ENCODE data around the gene RAPGEF2. TPM values are rescaled to one million over a fixed set of nuclear protein-coding genes. Genes with fewer than 3 reads are reported as not detected.
A peak's percentile ranks its signal among the peaks of the same experiment; 100 is the strongest.

Gene RAPGEF2
- total and polyA plus RNA-seq, 2 donors (not counting 3 experiments of a cell fraction or from before 2014, with no cell fraction given), result 28.7 to 55.2 TPM

GRCh38 chr4:159107203-159107925 is 4.5 kb downstream of the RAPGEF2 start:
- BruUV-seq (replicated peaks), result no TSS peak
- Histone ChIP-seq H3K4me2 (ENCODE audit: insufficient read depth, low read length) (peak overlapping the region; percentile 91), H3K4me3 (replicated peaks in 1 of 3; ENCODE audit: insufficient read depth in 1 of 3, low read depth in 1 of 3, low read length in 3 of 3) (peak overlapping the region in 1 of 3 experiments; percentile 84), H2AFZ (ENCODE audit: low read depth, low read length) (no peak overlapping the region), H3K27me3 (ENCODE audit: control insufficient read depth in 2 of 2, insufficient read depth in 2 of 2, low read length in 2 of 2) (no peaks in the 10 kb centered on the region), H3K4me1 (ENCODE audit: control insufficient read depth, extremely low read depth, insufficient read depth, low read length) (peaks cover 30% of the 10 kb centered on the region), H3K36me3 (ENCODE audit: control insufficient read depth in 2 of 2, extremely low read depth in 1 of 2, insufficient read depth in 2 of 2, low read length in 2 of 2) (no peaks in the 10 kb centered on the region), H3K9me3 (replicated peaks; ENCODE audit: control insufficient read depth, insufficient read depth, low read length) (no peaks in the 10 kb centered on the region), H3K27ac (ENCODE audit: insufficient read depth, low read depth, low read length) (peak overlapping the region; percentile 96), H4K20me1 (replicated peaks; ENCODE audit: control insufficient read depth, extremely low read depth, insufficient read depth, low read length) (peaks cover 18% of the 10 kb centered on the region), H3K9me1 (replicated peaks; ENCODE audit: control insufficient read depth, extremely low read depth, insufficient read depth, low read length) (no peaks in the 10 kb centered on the region), H3K9ac (replicated peaks; ENCODE audit: extremely low read depth, insufficient read depth, low read length) (no peak overlapping the region), H3K79me2 (ENCODE audit: control insufficient read depth, insufficient read depth, low read length) (peaks cover 81% of the 10 kb centered on the region)
- POLR2A ChIA-PET, result no interaction called here
- DNase-seq (ENCODE audit: low read depth, low spot score) (peak; percentile 50), FAIRE-seq (peak; percentile 70)
- intact Hi-C loops (cut with micrococcal nuclease), result loop anchor here (1.0 kb wide), 1 partner anchor 10 kb away; no protein-coding TSS in a partner anchor
- CTCF ChIA-PET, result interaction anchor here (0.8 to 4.1 kb wide), 14 partner anchors 9 to 250 kb away, joined by 3 to 36 read pairs (median 4); no protein-coding TSS in a partner anchor
- TF ChIP-seq FOS (IDR thresholded peaks at IDR 0.05; ENCODE audit: borderline replicate concordance, insufficient read depth, low read length) (peak; percentile 59), GATA2 (IDR thresholded peaks at IDR 0.05; ENCODE audit: insufficient read depth, insufficient read length, low read depth, low read length) (no peak)
- dilution Hi-C loops (cut with MboI; ENCODE audit: extremely low pct_ligation_motif_present, low sequenced_read_pairs), result no loop called here

DNA sequence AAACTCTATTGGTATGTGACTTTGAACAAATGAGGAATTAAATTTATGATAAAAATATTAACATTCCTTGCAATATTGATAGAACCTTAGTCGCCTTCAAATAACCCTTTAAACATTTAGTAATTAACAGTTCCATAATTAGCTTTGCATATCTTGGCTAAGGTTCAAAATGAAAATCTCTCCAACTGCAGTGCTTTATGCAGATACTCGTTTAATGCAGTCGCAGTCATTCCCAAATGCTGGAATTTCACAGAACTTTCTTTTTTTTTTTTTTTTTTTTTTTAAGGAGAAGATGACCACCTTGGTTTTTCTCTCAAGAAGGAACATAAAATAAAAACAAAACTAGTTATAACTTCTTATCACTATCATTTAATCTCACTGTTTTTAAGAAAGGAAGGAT is 5.2 kb downstream of the RAPGEF2 start:
- TF ChIP-seq MAX (IDR thresholded peaks at IDR 0.05; ENCODE audit: insufficient read depth, insufficient read length) (no peak), POLR2AphosphoS5 (IDR thresholded peaks at IDR 0.05; ENCODE audit: insufficient read depth, low read depth, low read length) (no peak), JUN (IDR thresholded peaks at IDR 0.05; ENCODE audit: borderline replicate concordance, insufficient read depth, insufficient read length, low read depth) (no peak), EZH2 (IDR thresholded peaks at IDR 0.05; ENCODE audit: borderline replicate concordance, low read depth, low read length, severe bottlenecking) (no peak), MYC (IDR thresholded peaks at IDR 0.05; ENCODE audit: low read depth, low read length) (no peak), FOS (IDR thresholded peaks at IDR 0.05; ENCODE audit: borderline replicate concordance, insufficient read depth, low read length) (no peak)
- TF ChIP-seq, protein P1, sequence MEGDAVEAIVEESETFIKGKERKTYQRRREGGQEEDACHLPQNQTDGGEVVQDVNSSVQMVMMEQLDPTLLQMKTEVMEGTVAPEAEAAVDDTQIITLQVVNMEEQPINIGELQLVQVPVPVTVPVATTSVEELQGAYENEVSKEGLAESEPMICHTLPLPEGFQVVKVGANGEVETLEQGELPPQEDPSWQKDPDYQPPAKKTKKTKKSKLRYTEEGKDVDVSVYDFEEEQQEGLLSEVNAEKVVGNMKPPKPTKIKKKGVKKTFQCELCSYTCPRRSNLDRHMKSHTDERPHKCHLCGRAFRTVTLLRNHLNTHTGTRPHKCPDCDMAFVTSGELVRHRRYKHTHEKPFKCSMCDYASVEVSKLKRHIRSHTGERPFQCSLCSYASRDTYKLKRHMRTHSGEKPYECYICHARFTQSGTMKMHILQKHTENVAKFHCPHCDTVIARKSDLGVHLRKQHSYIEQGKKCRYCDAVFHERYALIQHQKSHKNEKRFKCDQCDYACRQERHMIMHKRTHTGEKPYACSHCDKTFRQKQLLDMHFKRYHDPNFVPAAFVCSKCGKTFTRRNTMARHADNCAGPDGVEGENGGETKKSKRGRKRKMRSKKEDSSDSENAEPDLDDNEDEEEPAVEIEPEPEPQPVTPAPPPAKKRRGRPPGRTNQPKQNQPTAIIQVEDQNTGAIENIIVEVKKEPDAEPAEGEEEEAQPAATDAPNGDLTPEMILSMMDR (IDR thresholded peaks at IDR 0.05; ENCODE audit: extremely low read depth in 1 of 2, insufficient read depth in 1 of 2, low read depth in 1 of 2, low read length in 2 of 2), result no peak
- Histone ChIP-seq H3K4me2 (ENCODE audit: insufficient read depth, low read length) (peak overlapping the region; percentile 91), H3K4me1 (ENCODE audit: control insufficient read depth, extremely low read depth, insufficient read depth, low read length) (peaks cover 29% of the 10 kb centered on the region), H3K27ac (ENCODE audit: insufficient read depth, low read depth, low read length) (no peak overlapping the region), H3K27me3 (ENCODE audit: control insufficient read depth in 2 of 2, insufficient read depth in 2 of 2, low read length in 2 of 2) (no peaks in the 10 kb centered on the region), H3K9me1 (replicated peaks; ENCODE audit: control insufficient read depth, extremely low read depth, insufficient read depth, low read length) (no peaks in the 10 kb centered on the region), H3K79me2 (ENCODE audit: control insufficient read depth, insufficient read depth, low read length) (peaks cover 88% of the 10 kb centered on the region), H3K36me3 (ENCODE audit: control insufficient read depth in 2 of 2, extremely low read depth in 1 of 2, insufficient read depth in 2 of 2, low read length in 2 of 2) (no peaks in the 10 kb centered on the region), H3K9me3 (replicated peaks; ENCODE audit: control insufficient read depth, insufficient read depth, low read length) (no peaks in the 10 kb centered on the region), H3K9ac (replicated peaks; ENCODE audit: extremely low read depth, insufficient read depth, low read length) (no peak overlapping the region), H3K4me3 (replicated peaks in 1 of 3; ENCODE audit: insufficient read depth in 1 of 3, low read depth in 1 of 3, low read length in 3 of 3) (no peak overlapping the region), H2AFZ (ENCODE audit: low read depth, low read length) (no peak overlapping the region), H4K20me1 (replicated peaks; ENCODE audit: control insufficient read depth, extremely low read depth, insufficient read depth, low read length) (peaks cover 18% of the 10 kb centered on the region)
- ChIA-PET CTCF (interaction anchor here (0.9 to 4.1 kb wide), 10 partner anchors 8 to 251 kb away, joined by 3 to 36 read pairs (median 4); no protein-coding TSS in a partner anchor), POLR2A (no interaction called here)
- no TSS peak for BruUV-seq (replicated peaks)
- intact Hi-C loops (cut with micrococcal nuclease), result no loop called here
- dilution Hi-C loops (cut with MboI; ENCODE audit: extremely low pct_ligation_motif_present, low sequenced_read_pairs), result no loop called here
- FAIRE-seq (no peak), DNase-seq (ENCODE audit: low read depth, low spot score) (no peak)
